ENCODE results near the gene ADRA2C. TPM values are rescaled to one million over a fixed set of nuclear protein-coding genes. Genes with fewer than 3 reads are reported as not detected.

ADRA2C gene
- total and polyA plus RNA-seq, 4 donors = 0.23 to 5.4 (median 1.9) TPM

- DNase-seq = peak; percentile 57 to 72 (median 71)
Measured at GRCh38 chr4:3791910-3792542, 25.8 kb downstream of the ADRA2C start.

DNA sequence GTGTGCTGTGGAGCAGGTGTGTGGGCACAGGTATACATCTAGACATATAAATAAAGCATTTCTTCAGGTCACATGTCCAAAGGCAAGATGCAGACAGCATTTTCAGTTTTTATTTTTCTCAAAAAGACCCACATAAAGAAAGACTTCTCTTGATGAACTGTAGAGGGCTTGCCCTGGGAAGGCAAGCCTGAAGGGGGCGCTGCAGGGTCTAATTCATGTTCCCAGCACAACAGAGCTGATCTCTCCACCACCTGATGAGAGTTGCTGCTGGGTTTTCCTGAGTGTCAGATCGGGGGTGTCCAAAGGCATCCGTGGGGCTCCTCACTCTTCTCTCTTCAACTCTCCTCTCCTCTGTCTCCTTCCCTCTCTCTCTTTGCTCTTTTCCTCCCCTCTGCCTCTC lies 26.6 kb downstream of the ADRA2C start:
- 25 to 27% methylated on average over 3 of the region's 3 CpGs for WGBS, 2 donors
- Histone ChIP-seq H3K27me3 (ENCODE audit: control insufficient read depth in 3 of 3, insufficient read depth in 3 of 3, low read length in 2 of 3) (peaks cover 0 to 5% (median 0%) of the 10 kb centered on the region in 3 donors), H3K9ac (ENCODE audit: insufficient read depth in 1 of 2, low read length in 2 of 2) (no peak overlapping the region), H3K4me1 (ENCODE audit: control insufficient read depth in 5 of 5, insufficient read depth in 5 of 5, low read length in 5 of 5) (no peaks in the 10 kb centered on the region), H3K4me3 (no peak overlapping the region), H3K9me3 (ENCODE audit: control insufficient read depth in 4 of 4, insufficient read depth in 3 of 4, low read length in 3 of 4) (peaks cover 0 to 19% (median 7%) of the 10 kb centered on the region in 4 donors), H3K36me3 (ENCODE audit: control insufficient read depth in 4 of 4, insufficient read depth in 4 of 4, low read length in 4 of 4) (no peaks in the 10 kb centered on the region), H3K27ac (ENCODE audit: low read depth in 1 of 2, low read length in 1 of 2) (no peak overlapping the region)
- TF ChIP-seq CTCF (IDR thresholded peaks at IDR 0.05; ENCODE audit: control extremely low read depth, extremely low read depth) = no peak
- DNase-seq = no peak
- no peak for ATAC-seq (ENCODE audit: insufficient read depth, low FRiP score)

More at GRCh38 chr4:3791910-3792542, 25.8 kb downstream of the ADRA2C start:
- H3K4me3 ChIP-seq = no peak overlapping the region
- no peak for TF ChIP-seq CTCF (IDR thresholded peaks at IDR 0.05; ENCODE audit: control extremely low read depth, extremely low read depth)
- H3K27ac ChIP-seq (ENCODE audit: low read depth in 1 of 2, low read length in 1 of 2) = no peak overlapping the region
- no peaks in the 10 kb centered on the region for H3K4me1 ChIP-seq (ENCODE audit: control insufficient read depth in 5 of 5, insufficient read depth in 5 of 5, low read length in 5 of 5)
- peaks cover 0 to 19% (median 7%) of the 10 kb centered on the region in 4 donors for H3K9me3 ChIP-seq (ENCODE audit: control insufficient read depth in 4 of 4, insufficient read depth in 3 of 4, low read length in 3 of 4)
- no peak overlapping the region for H3K9ac ChIP-seq (ENCODE audit: insufficient read depth in 1 of 2, low read length in 2 of 2)
- peaks cover 0 to 3% (median 0%) of the 10 kb centered on the region in 3 donors for H3K27me3 ChIP-seq (ENCODE audit: control insufficient read depth in 3 of 3, insufficient read depth in 3 of 3, low read length in 2 of 3)
- ATAC-seq (ENCODE audit: insufficient read depth, low FRiP score) = no peak
- no peaks in the 10 kb centered on the region for H3K36me3 ChIP-seq (ENCODE audit: control insufficient read depth in 4 of 4, insufficient read depth in 4 of 4, low read length in 4 of 4)
- 21 to 25% methylated on average over 13 of the region's 13 CpGs for WGBS, 2 donors

GRCh38 chr4:3793545-3793944 lies 27.4 kb downstream of the ADRA2C start:
- H3K27ac ChIP-seq (ENCODE audit: low read depth in 1 of 2, low read length in 1 of 2) = no peak overlapping the region
- no peaks in the 10 kb centered on the region for H3K4me1 ChIP-seq (ENCODE audit: control insufficient read depth in 5 of 5, insufficient read depth in 5 of 5, low read length in 5 of 5)
- H3K9me3 ChIP-seq (ENCODE audit: control insufficient read depth in 4 of 4, insufficient read depth in 3 of 4, low read length in 3 of 4) = peaks cover 0 to 17% (median 7%) of the 10 kb centered on the region in 4 donors
- DNase-seq (no peak), ATAC-seq (ENCODE audit: insufficient read depth, low FRiP score) (no peak)
- H3K27me3 ChIP-seq (ENCODE audit: control insufficient read depth in 3 of 3, insufficient read depth in 3 of 3, low read length in 2 of 3) = peaks cover 0 to 5% (median 0%) of the 10 kb centered on the region in 3 donors
- H3K36me3 ChIP-seq (ENCODE audit: control insufficient read depth in 4 of 4, insufficient read depth in 4 of 4, low read length in 4 of 4) = no peaks in the 10 kb centered on the region
- no peak overlapping the region for H3K9ac ChIP-seq (ENCODE audit: insufficient read depth in 1 of 2, low read length in 2 of 2)
- H3K4me3 ChIP-seq = no peak overlapping the region
- WGBS, 2 donors = 59 to 80% methylated on average over 3 of the region's 3 CpGs
- no peak for TF ChIP-seq CTCF (IDR thresholded peaks at IDR 0.05; ENCODE audit: control extremely low read depth, extremely low read depth)
